Adipocyte (in vitro differentiated cells): ENCODE measurements around the gene RND2.
"Not testable (repeated sequence)": the region's sequence is repeated elsewhere in the genome, so short reads cannot be mapped to it uniquely, and the experiment has no call there.

Experiments
- DNase-seq: peaks from one replicate; pipeline ENCODE4 v3.0.0-alpha.2; 2015; ENCODE audit warnings: low read depth
- H3K27me3 ChIP-seq: replicated peaks from 2 replicates; pipeline ENCODE4 v1.7.0; 2013; ENCODE audit warnings: mild to moderate bottlenecking, low read length, moderate library complexity; ENCODE audit not compliant: control insufficient read depth, insufficient read depth
- H3K36me3 ChIP-seq: 2 replicates; pipeline ENCODE4 v1.7.0; 2013; ENCODE audit warnings: low read length, mild to moderate bottlenecking, moderate library complexity; ENCODE audit not compliant: control insufficient read depth, insufficient read depth, severe bottlenecking
- H3K4me1 ChIP-seq: 2 replicates; pipeline ENCODE4 v1.7.0; 2013; ENCODE audit warnings: mild to moderate bottlenecking, low read length, moderate library complexity; ENCODE audit not compliant: control insufficient read depth, insufficient read depth
- H3K4me3 ChIP-seq: 2 replicates; pipeline ENCODE4 v1.7.0; 2013; ENCODE audit warnings: mild to moderate bottlenecking, low read length, moderate library complexity
- H3K9ac ChIP-seq: 2 replicates; pipeline ENCODE4 v1.7.0; 2013; ENCODE audit warnings: mild to moderate bottlenecking, low read length, moderate library complexity
- H3K9me3 ChIP-seq: 2 replicates; pipeline ENCODE4 v1.7.0; 2013; ENCODE audit warnings: mild to moderate bottlenecking, low read length, moderate library complexity; ENCODE audit not compliant: control insufficient read depth

Gene RND2

DNA sequence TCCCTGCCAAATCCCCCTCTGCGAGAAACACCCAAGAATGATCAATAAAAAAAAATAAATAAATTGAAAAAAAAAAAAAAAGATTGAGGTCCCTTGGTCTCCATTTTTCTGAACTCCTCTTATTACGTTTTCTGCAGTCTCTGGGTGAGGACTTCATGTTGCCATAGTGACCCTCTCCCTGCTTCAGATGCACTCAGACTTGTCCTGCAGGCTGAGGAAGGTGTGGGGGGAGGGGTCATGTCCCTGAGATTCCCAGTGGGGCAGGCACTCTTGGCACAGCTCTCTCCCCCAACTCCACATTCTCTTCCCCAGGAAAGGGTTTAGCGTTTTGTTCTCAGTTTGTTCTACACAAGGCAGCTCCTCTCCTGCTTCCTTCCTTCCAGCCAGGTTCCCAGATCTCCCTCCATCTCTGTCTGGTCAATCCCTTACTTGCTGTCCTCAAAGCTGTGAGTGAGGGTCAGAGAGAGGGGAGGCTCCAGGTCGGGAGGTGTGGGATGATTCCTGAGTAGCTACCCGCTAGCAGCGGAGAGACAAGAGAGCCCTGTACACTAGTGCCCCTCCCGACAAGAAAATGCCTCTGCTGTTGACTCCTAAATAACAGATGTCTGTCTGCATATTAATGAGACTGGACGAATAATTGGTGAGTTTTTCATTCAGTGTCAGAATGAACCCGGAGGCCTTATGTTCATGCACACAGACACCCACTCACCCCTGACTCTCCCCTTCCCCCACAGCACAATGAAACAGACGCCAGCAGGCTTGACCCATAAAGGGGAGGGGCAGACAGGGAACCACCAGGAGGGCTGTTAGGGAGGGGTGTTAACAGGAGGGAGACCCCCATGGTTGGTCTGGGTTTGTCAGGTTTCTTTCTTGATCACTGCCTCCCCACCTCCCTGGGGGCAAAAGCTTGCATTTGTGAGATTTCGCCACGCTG is 9.2 kb downstream of the RND2 start:
- Histone ChIP-seq H3K4me1 (peaks cover 10% of the 10 kb centered on the region), H3K27me3 (peaks cover 8% of the 10 kb centered on the region), H3K36me3 (no peaks in the 10 kb centered on the region), H3K9ac (no peak overlapping the region), H3K9me3 (no peaks in the 10 kb centered on the region), H3K4me3 (no peak overlapping the region)
- no peak for DNase-seq

DNA sequence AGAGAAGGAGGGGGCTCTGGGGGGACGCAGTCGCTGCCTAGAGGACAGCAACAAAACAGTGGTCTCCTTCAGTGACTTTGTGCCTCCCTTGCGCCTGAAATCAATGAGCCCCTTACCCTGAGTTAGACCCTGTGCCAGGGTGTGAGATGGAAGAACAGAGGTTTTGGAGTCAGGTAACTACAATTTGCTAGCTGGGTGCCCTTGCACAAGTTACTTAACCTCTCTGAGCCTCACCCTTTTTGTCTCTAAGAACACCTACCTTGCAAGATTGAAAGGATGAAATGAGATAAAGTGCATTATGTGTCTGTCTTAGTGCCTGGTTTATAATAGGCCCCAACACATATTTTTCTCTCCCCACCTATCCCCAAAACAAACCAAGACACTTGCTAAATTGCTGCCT is 9.9 kb downstream of the RND2 start:
- DNase-seq: no peak
- Histone ChIP-seq H3K36me3 (no peaks in the 10 kb centered on the region), H3K4me1 (peaks cover 6% of the 10 kb centered on the region), H3K9ac (no peak overlapping the region), H3K9me3 (no peaks in the 10 kb centered on the region), H3K27me3 (peaks cover 8% of the 10 kb centered on the region), H3K4me3 (no peak overlapping the region)

- Histone ChIP-seq H3K9me3 (no peaks in the 10 kb centered on the region), H3K9ac (no peak overlapping the region), H3K4me3 (no peak overlapping the region), H3K27me3 (peaks cover 2% of the 10 kb centered on the region), H3K36me3 (no peaks in the 10 kb centered on the region), H3K4me1 (no peaks in the 10 kb centered on the region)
- no peak for DNase-seq
These were observed 14.6 kb downstream of the RND2 start for GRCh38 chr17:43039646-43040045.

- Histone ChIP-seq H3K36me3 (no peaks in the 10 kb centered on the region), H3K27me3 (no peaks in the 10 kb centered on the region), H3K4me3 (no peak overlapping the region), H3K4me1 (peaks cover 5% of the 10 kb centered on the region), H3K9me3 (no peaks in the 10 kb centered on the region), H3K9ac (no peak overlapping the region)
- DNase-seq: no peak
These were observed 15.6 kb downstream of the RND2 start for GRCh38 chr17:43040655-43041054.

DNA sequence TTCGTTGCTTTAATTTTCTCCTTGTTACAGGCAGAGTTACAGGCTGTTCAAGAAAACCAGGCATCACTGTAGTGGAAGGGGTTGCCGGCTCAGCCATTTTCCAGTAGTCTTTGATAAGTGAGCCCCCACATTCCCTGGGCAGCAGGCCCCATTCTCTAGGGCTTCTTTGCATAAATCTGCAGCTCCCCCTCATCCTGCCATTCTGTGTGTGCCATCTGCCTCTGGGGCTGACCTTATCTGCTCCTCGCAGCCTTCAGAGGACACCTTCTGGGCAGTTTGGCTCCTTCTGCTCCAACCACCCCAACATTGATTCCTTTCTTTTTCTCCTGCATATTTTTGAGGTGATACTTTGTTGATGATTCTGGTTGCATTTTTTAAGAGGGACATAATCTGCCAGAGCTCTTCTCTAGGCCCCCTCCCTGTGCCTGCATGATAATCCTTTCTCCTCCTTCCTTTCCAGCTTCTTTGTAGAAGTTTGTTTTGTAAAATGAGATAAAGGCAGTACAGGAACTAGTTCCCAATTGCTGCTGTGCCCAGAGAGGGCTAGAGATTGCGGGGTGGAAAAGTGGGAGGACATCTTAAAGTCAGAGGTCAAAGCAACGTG is 17.1 kb downstream of the RND2 start:
- Histone ChIP-seq H3K36me3 (no peaks in the 10 kb centered on the region), H3K4me3 (no peak overlapping the region), H3K9ac (no peak overlapping the region), H3K9me3 (no peaks in the 10 kb centered on the region), H3K27me3 (no peaks in the 10 kb centered on the region), H3K4me1 (peaks cover 5% of the 10 kb centered on the region)
- no peak for DNase-seq

DNA sequence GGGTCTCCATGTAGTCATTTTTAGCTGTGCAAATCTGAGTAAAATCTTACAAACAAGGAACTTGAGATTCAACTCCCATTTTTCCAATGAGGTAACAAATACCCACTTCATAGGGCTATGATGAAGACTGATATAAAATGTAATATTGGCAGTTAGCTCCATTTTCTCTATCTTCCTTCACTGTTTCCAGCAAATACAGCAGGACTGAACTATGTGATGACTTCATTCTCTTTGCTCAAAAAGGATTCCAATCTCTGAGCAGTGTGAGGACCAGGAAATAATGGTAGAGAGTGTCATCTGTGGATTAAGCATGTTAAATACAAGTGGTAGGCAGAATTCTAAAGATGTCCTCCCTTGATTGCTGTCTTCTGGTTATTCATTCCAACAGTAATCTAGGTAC is 18.3 kb downstream of the RND2 start:
- Histone ChIP-seq H3K4me1 (peaks cover 5% of the 10 kb centered on the region), H3K9ac (no peak overlapping the region), H3K4me3 (no peak overlapping the region), H3K36me3 (no peaks in the 10 kb centered on the region), H3K9me3 (no peaks in the 10 kb centered on the region), H3K27me3 (no peaks in the 10 kb centered on the region)
- DNase-seq: no peak

- no peak overlapping the region for H3K9ac ChIP-seq
- H3K36me3 ChIP-seq: no peaks in the 10 kb centered on the region
- peaks cover 5% of the 10 kb centered on the region for H3K4me1 ChIP-seq
- no peaks in the 10 kb centered on the region for H3K9me3 ChIP-seq
- no peak for DNase-seq
- H3K27me3 ChIP-seq: no peaks in the 10 kb centered on the region
- H3K4me3 ChIP-seq: no peak overlapping the region
These were observed 19.0 kb downstream of the RND2 start for GRCh38 chr17:43044024-43044423.

- Histone ChIP-seq H3K9me3 (no peaks in the 10 kb centered on the region), H3K9ac (no peak overlapping the region), H3K36me3 (no peaks in the 10 kb centered on the region), H3K4me1 (no peaks in the 10 kb centered on the region), H3K4me3 (no peak overlapping the region), H3K27me3 (no peaks in the 10 kb centered on the region)
- DNase-seq: no peak
These were observed 26.9 kb downstream of the RND2 start for GRCh38 chr17:43051969-43052368.

GRCh38 chr17:43053008-43053407 is 28.0 kb downstream of the RND2 start:
- H3K27me3 ChIP-seq, DNase-seq, H3K4me3 ChIP-seq, H3K4me1 ChIP-seq, H3K9me3 ChIP-seq, H3K9ac ChIP-seq, H3K36me3 ChIP-seq: not testable (repeated sequence)

GRCh38 chr17:43056051-43056450 is 31.0 kb downstream of the RND2 start:
- H3K36me3 ChIP-seq: no peaks in the 10 kb centered on the region
- DNase-seq: no peak
- H3K9ac ChIP-seq: no peak overlapping the region
- no peak overlapping the region for H3K4me3 ChIP-seq
- no peaks in the 10 kb centered on the region for H3K27me3 ChIP-seq
- H3K9me3 ChIP-seq: no peaks in the 10 kb centered on the region
- no peaks in the 10 kb centered on the region for H3K4me1 ChIP-seq

- no peak for DNase-seq
- Histone ChIP-seq H3K9me3 (no peaks in the 10 kb centered on the region), H3K27me3 (no peaks in the 10 kb centered on the region), H3K4me3 (no peak overlapping the region), H3K4me1 (no peaks in the 10 kb centered on the region), H3K9ac (no peak overlapping the region), H3K36me3 (no peaks in the 10 kb centered on the region)
These were observed 38.1 kb downstream of the RND2 start for GRCh38 chr17:43062984-43063638.
